Tibial nerve (tissue), 4 donors: Measurements from ENCODE around the gene CLDN10. TPM values are rescaled to one million over a fixed set of nuclear protein-coding genes. Genes with fewer than 3 reads are reported as not detected.
"Not testable (repeated sequence)": the region's sequence is repeated elsewhere in the genome, so short reads cannot be mapped to it uniquely, and the experiment has no call there.

ENCODE experiments used
- DNase-seq, 2 donors: peaks; one replicate each; pipeline ENCODE4 v3.0.0-alpha.2; 2019; ENCODE audit warnings: low spot score in 2 of 2
- H3K27ac ChIP-seq, 4 donors: fragments of 200-600 bp; sonication (generic) in 3 of 4; one replicate each; pipeline ENCODE4 v1.5.1; 2017 to 2019; ENCODE audit warnings: mild to moderate bottlenecking in 1 of 4
- H3K27me3 ChIP-seq, 2 donors: fragments of 200-600 bp; sonication (generic) in 1 of 2; one replicate each; pipeline versions ENCODE4 v1.5.1 to v1.6.0; 2017 to 2019
- H3K36me3 ChIP-seq, 3 donors: fragments of 200-600 bp; sonication (generic); one replicate each; pipeline ENCODE4 v1.5.1; 2018 to 2019
- H3K4me1 ChIP-seq, 4 donors: fragments of 200-600 bp; sonication (generic) in 3 of 4; one replicate each; pipeline ENCODE4 v1.5.1; 2017 to 2019
- H3K4me3 ChIP-seq, 4 donors: fragments of 200-600 bp; sonication (generic) in 3 of 4; one replicate each; pipeline ENCODE4 v1.5.1; 2017 to 2019; ENCODE audit warnings: mild to moderate bottlenecking in 1 of 4, moderate library complexity in 1 of 4
- H3K9me3 ChIP-seq, 4 donors: fragments of 200-600 bp; sonication (generic) in 3 of 4; one replicate each; pipeline ENCODE4 v1.5.1; 2017 to 2019
- EP300 ChIP-seq, 2 donors: sonication (generic); formaldehyde crosslinking; IDR thresholded peaks; one replicate each; pipeline ENCODE4 v1.6.1; 2017; ENCODE audit warnings: antibody characterized with exemption in 2 of 2, mild to moderate bottlenecking in 1 of 2
- POLR2A ChIP-seq, 2 donors: fragments of 450-650 bp; IDR thresholded peaks; one replicate each; pipeline ENCODE4 v1.6.1; 2017; ENCODE audit warnings: antibody characterized with exemption in 2 of 2, mild to moderate bottlenecking in 2 of 2, moderate library complexity in 2 of 2
- WGBS, 2 donors: methylation state at CpG; one replicate each; pipeline ENCODE4 v1.1.5; 2018; 5-methylcytosine and 5-hydroxymethylcytosine counted together
- total RNA-seq, 4 donors: library from RNA; depleted of rRNA; stranded (reverse); fragments of >200 nt; gene quantifications; one replicate each; pipeline ENCODE4 v1.1.0, GENCODE V29; 2016
- TF ChIP-seq, protein P1 (sequence below), 5 experiments: fragments of 200-600 bp in 3 of 5; fragments of 450-650 bp in 2 of 5; sonication (generic) in 3 of 5; IDR thresholded peaks; one replicate each; pipeline ENCODE4 v1.5.1; 2016 to 2019; ENCODE audit warnings: antibody characterized with exemption in 5 of 5, mild to moderate bottlenecking in 3 of 5, moderate library complexity in 2 of 5

Gene CLDN10
- total RNA-seq, 4 donors from 2014 or later = 0.44 TPM; not detected in 3

DNA sequence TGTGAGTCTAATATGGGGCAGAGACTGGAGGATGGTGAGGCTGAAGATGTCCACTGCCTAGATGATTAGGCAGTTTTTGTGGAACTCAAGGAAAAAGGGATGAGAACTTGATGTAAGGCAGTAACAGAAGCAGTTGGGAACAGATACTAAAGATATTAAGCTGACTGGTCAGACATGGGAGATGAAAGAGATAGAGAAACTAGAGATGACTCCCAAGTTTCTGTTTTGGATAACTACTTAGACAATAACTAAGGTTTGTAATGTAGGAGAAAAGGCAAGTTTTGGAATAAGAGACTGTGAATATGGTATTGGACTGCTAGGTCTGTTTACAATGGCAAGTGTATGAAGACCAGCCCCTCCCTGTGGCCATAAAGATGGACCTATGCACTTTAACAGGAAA is 43.5 kb upstream of the CLDN10 start:
- Histone ChIP-seq H3K4me3 (no peak overlapping the region), H3K27ac (no peak overlapping the region), H3K27me3 (no peaks in the 10 kb centered on the region), H3K9me3 (no peaks in the 10 kb centered on the region), H3K4me1 (no peaks in the 10 kb centered on the region), H3K36me3 (no peaks in the 10 kb centered on the region)
- TF ChIP-seq EP300 (IDR thresholded peaks at IDR 0.05) (no peak), POLR2A (IDR thresholded peaks at IDR 0.05) (no peak)
- TF ChIP-seq, protein P1, sequence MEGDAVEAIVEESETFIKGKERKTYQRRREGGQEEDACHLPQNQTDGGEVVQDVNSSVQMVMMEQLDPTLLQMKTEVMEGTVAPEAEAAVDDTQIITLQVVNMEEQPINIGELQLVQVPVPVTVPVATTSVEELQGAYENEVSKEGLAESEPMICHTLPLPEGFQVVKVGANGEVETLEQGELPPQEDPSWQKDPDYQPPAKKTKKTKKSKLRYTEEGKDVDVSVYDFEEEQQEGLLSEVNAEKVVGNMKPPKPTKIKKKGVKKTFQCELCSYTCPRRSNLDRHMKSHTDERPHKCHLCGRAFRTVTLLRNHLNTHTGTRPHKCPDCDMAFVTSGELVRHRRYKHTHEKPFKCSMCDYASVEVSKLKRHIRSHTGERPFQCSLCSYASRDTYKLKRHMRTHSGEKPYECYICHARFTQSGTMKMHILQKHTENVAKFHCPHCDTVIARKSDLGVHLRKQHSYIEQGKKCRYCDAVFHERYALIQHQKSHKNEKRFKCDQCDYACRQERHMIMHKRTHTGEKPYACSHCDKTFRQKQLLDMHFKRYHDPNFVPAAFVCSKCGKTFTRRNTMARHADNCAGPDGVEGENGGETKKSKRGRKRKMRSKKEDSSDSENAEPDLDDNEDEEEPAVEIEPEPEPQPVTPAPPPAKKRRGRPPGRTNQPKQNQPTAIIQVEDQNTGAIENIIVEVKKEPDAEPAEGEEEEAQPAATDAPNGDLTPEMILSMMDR (IDR thresholded peaks at IDR 0.05) = no peak
- DNase-seq = no peak

DNA sequence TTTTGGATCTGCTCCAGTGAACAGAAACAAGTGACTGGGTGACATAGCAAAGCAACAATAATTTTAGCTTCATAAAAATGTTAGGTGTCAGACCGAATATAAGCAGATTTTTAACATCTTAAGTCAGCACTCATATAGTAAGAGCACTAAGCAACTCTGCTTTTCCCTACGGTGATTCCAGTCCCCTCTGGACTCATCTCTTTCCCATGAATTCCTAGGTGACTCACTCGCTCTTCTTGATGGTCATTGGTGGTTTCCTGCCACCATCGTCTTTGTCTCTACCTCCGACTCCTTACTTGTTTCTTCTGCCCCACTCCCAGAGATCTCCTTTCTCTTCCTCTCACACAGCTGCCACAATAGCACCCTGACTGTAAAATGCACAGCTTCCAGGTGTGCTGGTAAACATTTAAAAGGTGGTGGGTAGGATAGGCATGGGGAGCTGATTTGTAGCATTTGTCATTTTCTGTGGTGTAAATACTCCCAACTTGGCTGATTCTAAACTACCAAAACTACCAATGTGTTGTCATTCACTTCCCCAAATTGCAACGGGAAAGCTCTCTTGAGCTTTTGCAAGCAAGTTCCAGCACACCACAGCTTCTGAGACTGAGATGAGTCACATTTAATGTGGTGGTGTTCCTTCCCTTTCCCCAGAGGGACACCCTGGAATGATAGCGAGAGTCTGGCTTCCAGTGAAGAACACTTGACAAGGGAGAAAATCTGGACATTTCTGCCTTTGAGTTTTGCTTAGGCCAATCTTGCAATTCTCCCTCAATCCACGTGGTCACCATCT is 42.8 kb upstream of the CLDN10 start:
- WGBS, 2 donors = 63 to 66% methylated on average over 8 of the region's 8 CpGs
- no peaks in the 10 kb centered on the region for H3K9me3 ChIP-seq
- TF ChIP-seq POLR2A (IDR thresholded peaks at IDR 0.05) (no peak), EP300 (IDR thresholded peaks at IDR 0.05) (no peak)
- TF ChIP-seq, protein P1 (IDR thresholded peaks at IDR 0.05) = no peak
- DNase-seq = no peak
- no peak overlapping the region for H3K4me3 ChIP-seq
- no peaks in the 10 kb centered on the region for H3K27me3 ChIP-seq
- H3K27ac ChIP-seq = no peak overlapping the region
- H3K36me3 ChIP-seq = no peaks in the 10 kb centered on the region
- no peaks in the 10 kb centered on the region for H3K4me1 ChIP-seq

DNA sequence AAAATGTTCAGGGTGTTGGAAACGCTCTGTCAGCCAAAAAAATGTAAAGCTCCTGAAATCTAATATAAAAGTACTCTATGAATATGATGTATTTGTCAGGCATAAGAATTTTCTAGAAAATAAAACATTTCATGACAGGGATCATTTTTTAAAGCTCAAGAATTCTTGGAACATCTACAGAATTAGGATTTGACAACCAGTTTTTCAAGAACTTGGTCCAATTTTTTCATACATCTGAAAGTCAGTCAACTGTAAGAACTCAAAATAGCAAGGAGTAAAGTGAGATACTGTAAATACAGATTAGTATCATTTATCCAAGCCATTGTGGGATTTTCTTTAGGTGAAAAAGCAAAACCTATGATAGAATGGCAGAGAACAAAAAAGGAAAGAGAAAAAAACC is 41.6 kb upstream of the CLDN10 start:
- Histone ChIP-seq H3K36me3 (no peaks in the 10 kb centered on the region), H3K4me1 (no peaks in the 10 kb centered on the region), H3K27ac (no peak overlapping the region), H3K27me3 (no peaks in the 10 kb centered on the region), H3K4me3 (no peak overlapping the region), H3K9me3 (no peaks in the 10 kb centered on the region)
- no peak for TF ChIP-seq POLR2A (IDR thresholded peaks at IDR 0.05)
- TF ChIP-seq EP300 (IDR thresholded peaks at IDR 0.05) = no peak
- TF ChIP-seq, protein P1 (IDR thresholded peaks at IDR 0.05) = no peak
- WGBS, 2 donors = 63 to 87% methylated on average over 1 of the region's 1 CpG
- no peak for DNase-seq

DNA sequence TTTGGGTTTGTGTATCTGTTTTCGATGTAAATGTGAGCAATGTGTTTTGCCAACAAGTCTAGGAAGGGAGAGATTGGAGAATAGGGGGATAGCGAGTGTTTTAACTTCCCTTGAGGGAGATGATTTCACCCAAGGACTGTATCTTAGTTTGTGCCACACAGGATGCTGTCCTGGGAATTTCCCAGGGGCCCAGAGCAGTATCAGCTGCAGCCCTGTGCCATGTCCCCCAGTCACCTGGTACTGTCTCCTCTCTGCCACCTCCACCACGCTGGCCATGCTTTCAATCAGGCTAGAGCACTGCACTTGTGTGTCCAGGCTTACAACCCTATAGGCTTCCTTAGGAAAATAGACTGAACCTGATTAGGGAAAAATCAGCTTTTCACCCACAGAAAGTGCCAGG is 40.1 kb upstream of the CLDN10 start:
- Histone ChIP-seq H3K36me3 (no peaks in the 10 kb centered on the region), H3K9me3 (no peaks in the 10 kb centered on the region), H3K4me3 (no peak overlapping the region), H3K27me3 (no peaks in the 10 kb centered on the region), H3K27ac (no peak overlapping the region), H3K4me1 (no peaks in the 10 kb centered on the region)
- no peak for TF ChIP-seq POLR2A (IDR thresholded peaks at IDR 0.05)
- TF ChIP-seq EP300 (IDR thresholded peaks at IDR 0.05) = no peak
- TF ChIP-seq, protein P1 (IDR thresholded peaks at IDR 0.05) = no peak
- WGBS, 2 donors = 77 to 85% methylated on average over 3 of the region's 3 CpGs
- no peak for DNase-seq

DNA sequence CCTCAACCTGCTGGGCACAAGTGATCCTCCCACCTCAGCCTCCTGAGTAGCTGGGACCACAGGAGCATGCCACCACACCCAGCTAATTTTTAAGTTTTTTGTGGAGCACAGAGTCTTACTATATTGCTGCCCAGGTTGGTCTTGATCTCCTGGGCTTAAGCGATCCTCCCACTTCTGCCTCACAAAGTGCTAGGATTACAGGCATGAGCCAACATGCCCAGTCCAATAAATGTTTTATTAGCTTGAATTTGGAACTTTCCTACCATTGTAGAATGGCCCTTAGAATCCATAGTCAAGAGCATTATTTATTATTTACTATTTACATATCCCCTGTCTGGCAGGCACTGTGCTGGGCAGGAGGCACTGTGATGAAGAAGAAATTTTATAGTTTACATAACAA is 39.6 kb upstream of the CLDN10 start:
- H3K27me3 ChIP-seq = no peaks in the 10 kb centered on the region
- H3K36me3 ChIP-seq = no peaks in the 10 kb centered on the region
- 90 to 95% methylated on average over 1 of the region's 1 CpG for WGBS, 2 donors
- H3K27ac ChIP-seq = no peak overlapping the region
- no peaks in the 10 kb centered on the region for H3K4me1 ChIP-seq
- DNase-seq = no peak
- no peaks in the 10 kb centered on the region for H3K9me3 ChIP-seq
- no peak overlapping the region for H3K4me3 ChIP-seq
- TF ChIP-seq EP300 (IDR thresholded peaks at IDR 0.05) = no peak
- TF ChIP-seq, protein P1 (IDR thresholded peaks at IDR 0.05) = no peak
- TF ChIP-seq POLR2A (IDR thresholded peaks at IDR 0.05) = no peak

DNA sequence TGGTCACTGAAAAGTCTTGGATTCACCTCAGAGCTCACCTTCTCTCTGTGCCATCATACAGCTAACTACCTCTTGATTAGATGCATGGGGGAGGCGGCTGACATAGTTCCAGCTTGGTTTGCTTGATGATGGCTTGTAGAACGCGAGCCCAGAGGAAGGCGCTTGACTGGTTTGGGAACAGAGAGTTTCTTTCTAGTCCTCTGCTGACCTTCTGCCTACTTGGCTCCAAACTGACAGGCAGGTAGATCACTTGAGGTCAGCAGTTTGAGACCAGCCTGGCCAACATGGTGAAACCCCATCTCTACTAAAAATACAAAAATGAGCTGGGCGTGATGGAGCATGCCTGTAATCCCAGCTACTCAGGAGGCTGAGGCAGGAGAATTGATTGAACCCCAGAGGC is 36.9 kb upstream of the CLDN10 start:
- WGBS, 2 donors = 67 to 72% methylated on average over 1 to 5 of the region's 5 CpGs
- H3K4me3 ChIP-seq, H3K36me3 ChIP-seq, H3K4me1 ChIP-seq, H3K27ac ChIP-seq, H3K27me3 ChIP-seq, DNase-seq, H3K9me3 ChIP-seq: not testable (repeated sequence)
